Esophagus muscularis mucosa (tissue), 4 donors: ENCODE results near the gene MUS81. TPM values are rescaled to one million over a fixed set of nuclear protein-coding genes. Genes with fewer than 3 reads are reported as not detected.

Experiments used
- DNase-seq: peaks from one replicate; pipeline ENCODE4 v3.0.0-alpha.2; 2017; ENCODE audit errors: extremely low spot score
- H3K27ac ChIP-seq, 4 donors: fragments of 200-600 bp; sonication (generic); replicated peaks in 1 of 4; 1 replicate in 3 of 4; 2 replicates in 1 of 4; pipeline ENCODE4 v1.5.1; 2016 to 2019; ENCODE audit warnings: mild to moderate bottlenecking in 1 of 4
- H3K27me3 ChIP-seq, 4 donors: fragments of 200-600 bp; sonication (generic); one replicate each; pipeline versions ENCODE4 v1.5.1 to v1.6.0; 2016 to 2019
- H3K36me3 ChIP-seq, 4 donors: fragments of 200-600 bp; sonication (generic); one replicate each; pipeline ENCODE4 v1.5.1; 2016 to 2019
- H3K4me1 ChIP-seq, 4 donors: fragments of 200-600 bp; sonication (generic); one replicate each; pipeline ENCODE4 v1.5.1; 2016 to 2019
- H3K4me3 ChIP-seq, 4 donors: fragments of 200-600 bp; sonication (generic); 1 replicate in 2 of 4; 2 replicates in 2 of 4; pipeline ENCODE4 v1.5.1; 2016 to 2019; ENCODE audit warnings: mild to moderate bottlenecking in 4 of 4, moderate library complexity in 1 of 4
- H3K9me3 ChIP-seq, 4 donors: fragments of 200-600 bp; sonication (generic); 1 replicate in 3 of 4; 2 replicates in 1 of 4; pipeline ENCODE4 v1.5.1; 2016 to 2019
- CTCF ChIP-seq, 3 experiments: fragments of 200-600 bp in 2 of 3; fragments of 450-650 bp in 1 of 3; sonication (generic) in 2 of 3; IDR thresholded peaks; one replicate each; pipeline ENCODE4 v1.5.1; 2017 to 2019; ENCODE audit warnings: antibody characterized with exemption in 3 of 3, mild to moderate bottlenecking in 2 of 3, moderate library complexity in 1 of 3
- EP300 ChIP-seq: sonication (generic); formaldehyde crosslinking; IDR thresholded peaks from one replicate; pipeline ENCODE4 v1.6.1; 2017; ENCODE audit warnings: antibody characterized with exemption
- POLR2A ChIP-seq: fragments of 450-650 bp; IDR thresholded peaks from one replicate; pipeline ENCODE4 v1.6.1; 2017; ENCODE audit warnings: antibody characterized with exemption, moderate library complexity, mild to moderate bottlenecking, low read depth
- POLR2AphosphoS5 ChIP-seq, 2 donors: sonication (generic); formaldehyde crosslinking; IDR thresholded peaks; one replicate each; pipeline ENCODE4 v1.6.1; 2017; ENCODE audit warnings: antibody characterized with exemption in 2 of 2
- WGBS: methylation state at CpG from one replicate; pipeline ENCODE4 v1.1.5; 2018; 5-methylcytosine and 5-hydroxymethylcytosine counted together
- intact Hi-C: fragments of 100-400 bp; cut with DNase I; formaldehyde crosslinking; loops from one replicate; pipeline ENCODE4 v1.15.1; 2023
- total RNA-seq, 4 donors: library from RNA; depleted of rRNA; stranded (reverse); fragments of >200 nt; gene quantifications; one replicate each; pipeline versions ENCODE4 v1.1.0 to v1.2.1, GENCODE V29; 2016

Gene MUS81
- total RNA-seq, 4 donors from 2014 or later: 42.2 to 74.2 (median 58.3) TPM

GRCh38 chr11:65864706-65865471, 4.7 kb downstream of the MUS81 start:
- TF ChIP-seq POLR2AphosphoS5 (IDR thresholded peaks at IDR 0.05): no peak
- TF ChIP-seq CTCF (IDR thresholded peaks at IDR 0.05): no peak
- no peak for TF ChIP-seq EP300
- no peak for TF ChIP-seq POLR2A
- Histone ChIP-seq H3K27ac (peak overlapping the region in 1 of 4 donors; percentile 36), H3K4me1 (peaks cover 19 to 76% (median 49%) of the 10 kb centered on the region in 4 donors), H3K4me3 (no peak overlapping the region), H3K27me3 (no peaks in the 10 kb centered on the region), H3K36me3 (peaks cover 35 to 84% (median 81%) of the 10 kb centered on the region in 4 donors), H3K9me3 (no peaks in the 10 kb centered on the region)
- intact Hi-C loops: no loop called here
- WGBS: 86% methylated on average over 13 of the region's 18 CpGs
- DNase-seq: no peak

DNA sequence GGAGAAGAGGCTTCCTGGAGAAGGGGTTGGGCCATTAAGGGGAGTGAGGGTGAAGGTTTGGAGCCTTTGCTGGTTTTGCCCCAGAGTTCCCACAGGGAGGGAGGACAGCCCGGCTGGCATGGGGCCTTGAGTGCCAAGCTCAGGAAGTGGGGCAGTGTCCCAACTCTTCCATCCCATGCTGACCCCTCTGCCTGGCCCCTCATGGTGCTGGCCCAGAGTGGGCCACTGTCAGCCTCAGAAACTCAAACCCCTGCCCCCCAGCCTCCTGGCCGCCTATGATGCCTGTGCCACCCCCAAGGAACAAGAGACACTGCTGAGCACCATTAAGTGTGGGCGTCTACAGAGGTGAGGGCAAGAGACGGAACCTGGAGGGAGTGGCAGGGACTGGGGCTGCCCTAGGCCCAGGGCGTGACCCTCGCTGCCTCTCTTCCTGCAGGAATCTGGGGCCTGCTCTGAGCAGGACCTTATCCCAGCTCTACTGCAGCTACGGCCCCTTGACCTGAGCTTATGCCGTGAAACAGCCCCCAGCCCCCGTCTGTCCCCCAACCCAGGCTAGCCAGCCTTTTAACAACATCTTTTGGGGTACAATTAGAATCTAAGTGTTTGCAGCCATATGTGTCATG, 5.4 kb downstream of the MUS81 start:
- no peak for DNase-seq
- 60% methylated on average over 4 of the region's 9 CpGs for WGBS
- intact Hi-C loops: no loop called here
- Histone ChIP-seq H3K9me3 (no peaks in the 10 kb centered on the region), H3K27me3 (no peaks in the 10 kb centered on the region), H3K4me3 (no peak overlapping the region), H3K4me1 (peaks cover 23 to 81% (median 54%) of the 10 kb centered on the region in 4 donors), H3K27ac (peak overlapping the region in 1 of 4 donors; percentile 36), H3K36me3 (peaks cover 35 to 92% (median 85%) of the 10 kb centered on the region in 4 donors)
- no peak for TF ChIP-seq CTCF (IDR thresholded peaks at IDR 0.05)
- TF ChIP-seq EP300: no peak
- no peak for TF ChIP-seq POLR2AphosphoS5 (IDR thresholded peaks at IDR 0.05)
- TF ChIP-seq POLR2A: no peak

DNA sequence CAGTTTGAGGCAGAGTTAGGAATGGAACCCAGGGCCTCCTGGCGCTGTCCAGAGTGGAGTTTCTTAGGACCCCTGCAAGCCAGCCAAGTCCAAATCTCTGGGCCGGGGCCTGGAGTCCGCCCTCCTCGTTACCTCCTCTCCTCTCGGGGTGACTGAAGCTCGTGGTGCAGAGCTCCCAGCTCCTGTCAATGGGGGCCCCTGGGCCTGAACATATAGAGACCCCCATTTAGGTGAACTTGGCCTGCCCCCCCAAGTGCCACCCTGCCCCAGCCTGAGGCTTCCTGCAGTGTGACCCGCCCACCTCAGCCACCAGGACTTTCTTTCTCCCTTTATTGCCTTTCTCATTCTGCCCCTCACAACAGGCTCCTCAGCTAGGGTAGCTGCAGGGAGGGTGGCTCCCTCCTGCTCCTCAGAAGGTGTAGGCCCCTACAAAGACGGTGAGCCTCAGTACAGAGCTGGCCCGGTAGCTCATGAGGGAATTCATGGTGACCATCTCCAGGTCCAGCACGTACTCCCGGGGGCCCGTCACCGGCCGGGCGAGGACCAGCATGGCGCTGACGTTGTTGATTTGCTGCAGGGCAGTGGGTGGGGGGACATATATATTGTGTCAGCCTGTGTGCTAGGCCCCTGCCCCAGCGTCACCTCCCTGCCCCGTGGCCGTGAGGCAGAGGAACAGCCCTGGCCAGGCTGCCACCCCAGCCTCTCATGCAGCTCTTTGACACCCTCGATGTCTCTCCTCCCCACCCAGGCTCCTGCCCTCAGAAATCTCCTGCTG, 6.5 kb downstream of the MUS81 start:
- Histone ChIP-seq H3K9me3 (no peaks in the 10 kb centered on the region), H3K27ac (peak overlapping the region in 1 of 4 donors; percentile 47), H3K4me1 (peaks cover 25 to 82% (median 56%) of the 10 kb centered on the region in 4 donors), H3K36me3 (peaks cover 35 to 95% (median 85%) of the 10 kb centered on the region in 4 donors), H3K27me3 (no peaks in the 10 kb centered on the region), H3K4me3 (no peak overlapping the region)
- intact Hi-C loops: no loop called here
- no peak for TF ChIP-seq EP300
- no peak for DNase-seq
- WGBS: 72% methylated on average over 21 of the region's 21 CpGs

- Histone ChIP-seq H3K27me3 (no peaks in the 10 kb centered on the region), H3K9me3 (no peaks in the 10 kb centered on the region), H3K27ac (peak overlapping the region in 3 of 4 donors; percentile 22 to 47 (median 27)), H3K4me1 (peaks cover 23 to 82% (median 55%) of the 10 kb centered on the region in 4 donors), H3K4me3 (no peak overlapping the region), H3K36me3 (peaks cover 31 to 87% (median 77%) of the 10 kb centered on the region in 4 donors)
- no peak for DNase-seq
- intact Hi-C loops: no loop called here
- TF ChIP-seq POLR2A (no peak), POLR2AphosphoS5 (IDR thresholded peaks at IDR 0.05) (peak in 1 of 2 donors; percentile 2)
- 59% methylated on average over 24 of the region's 29 CpGs for WGBS
These were observed 7.2 kb downstream of the MUS81 start for GRCh38 chr11:65867284-65868071.

GRCh38 chr11:65868076-65868667, 7.9 kb downstream of the MUS81 start:
- H3K36me3 ChIP-seq: peaks cover 31 to 80% (median 70%) of the 10 kb centered on the region in 4 donors
- DNase-seq: no peak
- no peak overlapping the region for H3K4me3 ChIP-seq
- H3K4me1 ChIP-seq: peaks cover 23 to 82% (median 53%) of the 10 kb centered on the region in 4 donors
- H3K27me3 ChIP-seq: no peaks in the 10 kb centered on the region
- peak overlapping the region in 3 of 4 donors; percentile 22 to 47 (median 27) for H3K27ac ChIP-seq
- H3K9me3 ChIP-seq: no peaks in the 10 kb centered on the region
- 84% methylated on average over 19 of the region's 19 CpGs for WGBS
- intact Hi-C loops: no loop called here
- TF ChIP-seq POLR2AphosphoS5 (IDR thresholded peaks at IDR 0.05) (no peak), EP300 (no peak), CTCF (IDR thresholded peaks at IDR 0.05) (no peak), POLR2A (no peak)
